Testis (tissue), 2 donors: ENCODE results near the gene FAM193A.

Experiments
- POLR2A ChIP-seq: fragments of 450-650 bp; IDR thresholded peaks from one replicate; pipeline ENCODE4 v1.6.1; 2017; ENCODE audit warnings: antibody characterized with exemption, mild to moderate bottlenecking, moderate library complexity
- TF ChIP-seq, protein P1 (sequence below), 3 experiments: fragments of 450-650 bp in 2 of 3; fragments of 200-600 bp in 1 of 3; sonication (generic) in 1 of 3; IDR thresholded peaks; one replicate each; pipeline ENCODE4 v1.5.1; 2016 to 2019; ENCODE audit warnings: antibody characterized with exemption in 3 of 3, mild to moderate bottlenecking in 2 of 3, moderate library complexity in 1 of 3

DNA sequence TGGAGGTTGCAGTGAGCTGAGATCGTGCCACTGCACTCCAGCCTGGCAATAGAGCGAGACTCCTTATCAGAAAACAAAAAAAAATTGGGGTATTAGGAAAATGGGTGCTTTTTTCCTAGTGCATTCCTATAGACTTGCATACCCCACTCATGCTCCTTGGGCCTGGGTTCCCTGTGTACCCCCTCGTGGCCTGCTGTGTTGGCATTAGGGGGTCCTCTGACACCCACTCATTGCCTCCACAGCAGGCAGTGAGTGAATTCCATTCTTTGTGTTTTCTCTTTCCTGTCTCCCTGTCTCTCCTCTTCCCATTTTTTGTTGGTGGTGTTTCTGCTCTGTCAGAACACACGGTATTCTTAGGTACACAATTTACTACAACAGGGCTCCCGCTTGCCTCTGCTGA, 176.9 kb downstream of the FAM193A start:
- TF ChIP-seq, protein P1, sequence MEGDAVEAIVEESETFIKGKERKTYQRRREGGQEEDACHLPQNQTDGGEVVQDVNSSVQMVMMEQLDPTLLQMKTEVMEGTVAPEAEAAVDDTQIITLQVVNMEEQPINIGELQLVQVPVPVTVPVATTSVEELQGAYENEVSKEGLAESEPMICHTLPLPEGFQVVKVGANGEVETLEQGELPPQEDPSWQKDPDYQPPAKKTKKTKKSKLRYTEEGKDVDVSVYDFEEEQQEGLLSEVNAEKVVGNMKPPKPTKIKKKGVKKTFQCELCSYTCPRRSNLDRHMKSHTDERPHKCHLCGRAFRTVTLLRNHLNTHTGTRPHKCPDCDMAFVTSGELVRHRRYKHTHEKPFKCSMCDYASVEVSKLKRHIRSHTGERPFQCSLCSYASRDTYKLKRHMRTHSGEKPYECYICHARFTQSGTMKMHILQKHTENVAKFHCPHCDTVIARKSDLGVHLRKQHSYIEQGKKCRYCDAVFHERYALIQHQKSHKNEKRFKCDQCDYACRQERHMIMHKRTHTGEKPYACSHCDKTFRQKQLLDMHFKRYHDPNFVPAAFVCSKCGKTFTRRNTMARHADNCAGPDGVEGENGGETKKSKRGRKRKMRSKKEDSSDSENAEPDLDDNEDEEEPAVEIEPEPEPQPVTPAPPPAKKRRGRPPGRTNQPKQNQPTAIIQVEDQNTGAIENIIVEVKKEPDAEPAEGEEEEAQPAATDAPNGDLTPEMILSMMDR (IDR thresholded peaks at IDR 0.05) = no peak
- TF ChIP-seq POLR2A = no peak
